GM19023 (cell line): Measurements from ENCODE around the gene MAGI2.

Source experiments
- ATAC-seq: cut with Tn5 transposase; IDR thresholded peaks from one replicate; pipeline ENCODE4 v1.9.1; 2021; ENCODE audit warnings: mild to moderate bottlenecking, moderate library complexity; ENCODE audit not compliant: unreplicated experiment

MAGI2 gene

GRCh38 chr7:79453558-79454360, at the start of gene MAGI2:
MAGI2 (minus strand) TSS chr7:79453667; CDS start chr7:79453320, 347 bp downstream.
- ATAC-seq: no peak

- no peak for ATAC-seq
Observed at GRCh38 chr7:79502151-79502550, 48.7 kb upstream of the MAGI2 start.

GRCh38 chr7:79500759-79501158, 47.3 kb upstream of the MAGI2 start:
- ATAC-seq: no peak

GRCh38 chr7:79497728-79498127, 44.3 kb upstream of the MAGI2 start:
- no peak for ATAC-seq

- ATAC-seq: no peak
Observed at GRCh38 chr7:79495544-79496272, 42.2 kb upstream of the MAGI2 start.

- no peak for ATAC-seq
Observed at GRCh38 chr7:79494046-79494445, 40.6 kb upstream of the MAGI2 start.

- no peak for ATAC-seq
Observed at GRCh38 chr7:79489371-79489770, 35.9 kb upstream of the MAGI2 start.

GRCh38 chr7:79478386-79478785, 24.9 kb upstream of the MAGI2 start:
- ATAC-seq: no peak

- no peak for ATAC-seq
Observed at GRCh38 chr7:79475455-79475854, 22.0 kb upstream of the MAGI2 start.

- no peak for ATAC-seq
Observed at GRCh38 chr7:79471699-79472098, 18.2 kb upstream of the MAGI2 start.

- ATAC-seq: no peak
Observed at GRCh38 chr7:79471283-79471682, 17.8 kb upstream of the MAGI2 start.

- ATAC-seq: no peak
Observed at GRCh38 chr7:79465551-79465950, 12.1 kb upstream of the MAGI2 start.

- ATAC-seq: no peak
Observed at GRCh38 chr7:79464051-79464450, 10.6 kb upstream of the MAGI2 start.

GRCh38 chr7:79462390-79462789, 8.9 kb upstream of the MAGI2 start:
- ATAC-seq: no peak

- ATAC-seq: no peak
Observed at GRCh38 chr7:79461660-79462059, 8.2 kb upstream of the MAGI2 start.

- no peak for ATAC-seq
Observed at GRCh38 chr7:79459381-79459780, 5.9 kb upstream of the MAGI2 start.

GRCh38 chr7:79458796-79459195, 5.3 kb upstream of the MAGI2 start:
- ATAC-seq: no peak

GRCh38 chr7:79455173-79455790, 1.8 kb upstream of the MAGI2 start:
- no peak for ATAC-seq

GRCh38 chr7:79454361-79454960, 994 bp upstream of the MAGI2 start:
- ATAC-seq: no peak

GRCh38 chr7:79453266-79453557, 255 bp downstream of the MAGI2 start:
- ATAC-seq: no peak

GRCh38 chr7:79452495-79453265, 787 bp downstream of the MAGI2 start:
- no peak for ATAC-seq
